ENCODE measurements around the gene QPCT.

- TF ChIP-seq TAF1 (IDR thresholded peaks at IDR 0.05; ENCODE audit: low read depth, low read length) (no peak), POLR2AphosphoS5 (IDR thresholded peaks at IDR 0.05; ENCODE audit: low read depth, low read length) (no peak), POLR2A (IDR thresholded peaks at IDR 0.05; ENCODE audit: low read depth, low read length) (no peak), SPI1 (IDR thresholded peaks at IDR 0.05; ENCODE audit: low read depth, low read length) (no peak), POU2F2 (IDR thresholded peaks at IDR 0.05; ENCODE audit: low read depth, low read length) (no peak)
Observed at GRCh38 chr2:37323176-37323780, 21.2 kb upstream of the QPCT start.

Data from GM12891 (cell line).